ENCODE data around the gene FRMD4B.

DNA sequence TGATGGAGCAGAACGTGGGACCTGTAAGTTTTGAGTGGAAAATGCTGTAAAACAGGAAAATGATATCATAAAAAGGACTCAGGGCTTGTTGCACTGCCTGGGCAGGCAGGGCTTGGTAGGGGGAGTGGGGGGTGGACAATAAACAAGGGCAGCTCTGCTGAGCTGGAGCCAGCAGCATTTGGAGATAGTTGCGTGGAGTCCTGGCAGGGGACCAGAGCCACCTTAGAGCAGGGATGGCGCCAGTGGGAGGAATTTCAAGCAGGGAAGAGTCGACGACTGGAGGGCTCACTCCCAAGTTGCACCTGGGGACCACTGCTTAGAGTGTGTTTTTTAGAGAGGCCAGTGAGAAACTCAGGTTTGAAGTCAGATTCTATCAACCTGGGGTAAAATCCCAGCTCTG lies 22.7 kb upstream of the FRMD4B start:
- TF ChIP-seq, protein P1, sequence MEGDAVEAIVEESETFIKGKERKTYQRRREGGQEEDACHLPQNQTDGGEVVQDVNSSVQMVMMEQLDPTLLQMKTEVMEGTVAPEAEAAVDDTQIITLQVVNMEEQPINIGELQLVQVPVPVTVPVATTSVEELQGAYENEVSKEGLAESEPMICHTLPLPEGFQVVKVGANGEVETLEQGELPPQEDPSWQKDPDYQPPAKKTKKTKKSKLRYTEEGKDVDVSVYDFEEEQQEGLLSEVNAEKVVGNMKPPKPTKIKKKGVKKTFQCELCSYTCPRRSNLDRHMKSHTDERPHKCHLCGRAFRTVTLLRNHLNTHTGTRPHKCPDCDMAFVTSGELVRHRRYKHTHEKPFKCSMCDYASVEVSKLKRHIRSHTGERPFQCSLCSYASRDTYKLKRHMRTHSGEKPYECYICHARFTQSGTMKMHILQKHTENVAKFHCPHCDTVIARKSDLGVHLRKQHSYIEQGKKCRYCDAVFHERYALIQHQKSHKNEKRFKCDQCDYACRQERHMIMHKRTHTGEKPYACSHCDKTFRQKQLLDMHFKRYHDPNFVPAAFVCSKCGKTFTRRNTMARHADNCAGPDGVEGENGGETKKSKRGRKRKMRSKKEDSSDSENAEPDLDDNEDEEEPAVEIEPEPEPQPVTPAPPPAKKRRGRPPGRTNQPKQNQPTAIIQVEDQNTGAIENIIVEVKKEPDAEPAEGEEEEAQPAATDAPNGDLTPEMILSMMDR (IDR thresholded peaks at IDR 0.05; ENCODE audit: low read length), result no peak
- no peak for TF ChIP-seq EZH2 (IDR thresholded peaks at IDR 0.05; ENCODE audit: borderline replicate concordance, low read length)

All from OCI-LY1 (cell line).